AG04450 (cell line): Measurements from ENCODE around the gene SOWAHB. TPM values are rescaled to one million over a fixed set of nuclear protein-coding genes. Genes with fewer than 3 reads are reported as not detected.

Source experiments
- CTCF ChIA-PET: fragments of 300-600, 350-600 bp; formaldehyde crosslinking; extraction: SDS; loops from one replicate; lab custom pipeline; 2022; ENCODE audit warnings: antibody characterized with exemption, inconsistent platforms; lab: Charles Lee
- POLR2A ChIA-PET: fragments of 350-600 bp; formaldehyde crosslinking; extraction: SDS; loops from one replicate; lab custom pipeline; 2021; ENCODE audit warnings: antibody characterized with exemption, inconsistent platforms; lab: Yijun Ruan, JAX
- DNase-seq: peaks from one replicate; pipeline ENCODE4 v3.0.0-alpha.2; 2011; ENCODE audit warnings: low read depth, low spot score
- H3K27ac ChIP-seq: one replicate; pipeline ENCODE4 v1.5.1; 2012; ENCODE audit warnings: low read depth, low read length, control low read depth
- H3K27me3 ChIP-seq: one replicate; pipeline ENCODE4 v1.6.0; 2012; ENCODE audit warnings: low read length; ENCODE audit not compliant: control insufficient read depth, insufficient read depth
- H3K4me3 ChIP-seq: 2 replicates; pipeline ENCODE4 v1.5.1; 2011; ENCODE audit warnings: mild to moderate bottlenecking, low read depth, low read length, control low read depth
- H3K9me3 ChIP-seq: 2 replicates; pipeline ENCODE4 v1.5.1; 2012; ENCODE audit warnings: low read length; ENCODE audit not compliant: control insufficient read depth, insufficient read depth
- polyA minus RNA-seq: library from RNA; depleted of rRNA, polyadenylated mRNA; stranded (reverse); fragments of >200 nt; gene quantifications from 2 replicates; pipeline ENCODE4 v1.2.3, GENCODE V29; 2011; rRNA and poly(A)+ RNA removed
- polyA plus RNA-seq: library from polyadenylated mRNA; depleted of rRNA; stranded (reverse); fragments of >200 nt; gene quantifications from 2 replicates; pipeline ENCODE4 v1.2.3, GENCODE V29; 2011; rRNA removed
- TF ChIP-seq, protein P1 (sequence below): IDR thresholded peaks from 2 replicates; pipeline ENCODE4 v1.5.1; 2011; ENCODE audit warnings: low read depth, low read length, control low read depth, inconsistent platforms

SOWAHB gene, protein sequence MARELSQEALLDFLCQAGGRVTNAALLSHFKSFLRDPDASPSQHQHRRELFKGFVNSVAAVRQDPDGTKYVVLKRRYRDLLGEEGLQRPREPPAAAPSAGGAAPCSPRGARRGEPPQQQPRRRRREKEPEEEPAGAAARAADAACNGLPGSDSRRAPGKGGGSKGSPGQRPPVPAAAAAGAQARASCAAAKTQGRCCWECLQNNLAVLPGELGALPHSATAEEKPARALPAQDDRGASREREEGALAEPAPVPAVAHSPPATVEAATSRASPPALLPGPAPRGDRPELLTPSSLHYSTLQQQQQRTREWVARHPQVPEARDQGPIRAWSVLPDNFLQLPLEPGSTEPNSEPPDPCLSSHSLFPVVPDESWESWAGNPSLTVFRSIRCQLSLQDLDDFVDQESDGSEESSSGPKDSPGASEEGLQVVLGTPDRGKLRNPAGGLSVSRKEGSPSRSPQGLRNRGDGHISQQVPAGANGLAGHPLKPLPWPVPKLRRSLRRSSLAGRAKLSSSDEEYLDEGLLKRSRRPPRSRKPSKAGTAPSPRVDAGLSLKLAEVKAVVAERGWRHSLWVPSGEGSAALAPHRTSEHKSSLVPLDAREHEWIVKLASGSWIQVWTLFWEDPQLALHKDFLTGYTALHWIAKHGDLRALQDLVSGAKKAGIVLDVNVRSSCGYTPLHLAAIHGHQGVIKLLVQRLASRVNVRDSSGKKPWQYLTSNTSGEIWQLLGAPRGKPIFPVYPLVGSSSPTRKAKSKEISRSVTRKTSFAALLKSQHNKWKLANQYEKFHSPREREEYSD
- polyA plus RNA-seq (not detected in 2 replicates), polyA minus RNA-seq (0.05 TPM in 1 of 2 replicates, not detected in the other)

DNA sequence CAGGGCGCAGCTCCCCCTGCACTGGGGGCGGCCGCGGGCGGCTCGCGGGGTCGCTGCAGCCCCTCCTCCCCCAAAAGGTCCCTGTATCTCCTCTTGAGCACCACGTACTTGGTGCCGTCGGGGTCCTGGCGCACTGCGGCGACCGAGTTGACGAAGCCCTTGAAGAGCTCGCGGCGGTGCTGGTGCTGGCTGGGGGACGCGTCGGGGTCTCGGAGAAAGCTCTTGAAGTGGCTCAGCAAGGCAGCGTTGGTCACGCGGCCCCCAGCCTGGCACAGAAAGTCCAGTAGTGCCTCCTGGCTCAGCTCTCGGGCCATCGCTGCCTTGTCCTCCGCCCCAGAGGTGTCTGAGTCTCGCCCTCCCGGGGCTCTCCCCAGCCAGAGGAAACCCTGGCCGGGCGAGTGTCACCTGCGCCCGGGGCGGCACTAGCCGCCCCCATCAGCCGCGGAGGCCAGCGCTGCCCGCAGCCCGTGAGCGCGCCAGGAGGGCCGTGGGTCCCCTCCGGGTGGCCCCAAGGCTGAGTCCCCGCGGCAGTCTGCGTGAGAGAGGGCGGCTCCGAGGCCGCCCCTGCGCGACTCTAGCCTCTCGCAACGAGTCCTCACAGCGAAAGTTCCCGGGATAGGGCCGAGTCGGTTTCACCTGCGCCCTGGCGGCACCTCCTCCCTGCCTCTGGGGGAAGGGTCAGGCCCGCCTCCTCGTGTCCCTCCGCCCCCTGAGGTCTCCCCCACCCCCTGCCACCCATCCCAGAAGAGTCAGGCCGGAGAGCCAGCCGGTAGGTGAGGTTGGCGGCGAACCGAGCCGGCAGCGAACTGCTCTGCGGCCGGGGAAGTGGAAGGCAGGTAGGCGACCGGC is at the start of gene SOWAHB:
Gene SOWAHB, minus strand, starts transcription at position 609 of the 849 bp plus-strand sequence. Its CDS starts 295 bp downstream, at position 314.
- TF ChIP-seq, protein P1, sequence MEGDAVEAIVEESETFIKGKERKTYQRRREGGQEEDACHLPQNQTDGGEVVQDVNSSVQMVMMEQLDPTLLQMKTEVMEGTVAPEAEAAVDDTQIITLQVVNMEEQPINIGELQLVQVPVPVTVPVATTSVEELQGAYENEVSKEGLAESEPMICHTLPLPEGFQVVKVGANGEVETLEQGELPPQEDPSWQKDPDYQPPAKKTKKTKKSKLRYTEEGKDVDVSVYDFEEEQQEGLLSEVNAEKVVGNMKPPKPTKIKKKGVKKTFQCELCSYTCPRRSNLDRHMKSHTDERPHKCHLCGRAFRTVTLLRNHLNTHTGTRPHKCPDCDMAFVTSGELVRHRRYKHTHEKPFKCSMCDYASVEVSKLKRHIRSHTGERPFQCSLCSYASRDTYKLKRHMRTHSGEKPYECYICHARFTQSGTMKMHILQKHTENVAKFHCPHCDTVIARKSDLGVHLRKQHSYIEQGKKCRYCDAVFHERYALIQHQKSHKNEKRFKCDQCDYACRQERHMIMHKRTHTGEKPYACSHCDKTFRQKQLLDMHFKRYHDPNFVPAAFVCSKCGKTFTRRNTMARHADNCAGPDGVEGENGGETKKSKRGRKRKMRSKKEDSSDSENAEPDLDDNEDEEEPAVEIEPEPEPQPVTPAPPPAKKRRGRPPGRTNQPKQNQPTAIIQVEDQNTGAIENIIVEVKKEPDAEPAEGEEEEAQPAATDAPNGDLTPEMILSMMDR = no peak
- no peak for DNase-seq
- POLR2A ChIA-PET = no interaction called here

GRCh38 chr4:76947369-76947768 is 49.4 kb upstream of the SOWAHB start:
- TF ChIP-seq, protein P1 = 0 out of 2 replicates have a peak, but pooled peaks have one; percentile 13
- peaks cover 17% of the 10 kb centered on the region; the same call in 1 of the 2 replicates for H3K9me3 ChIP-seq
- H3K27ac ChIP-seq = no peak overlapping the region
- no peak for DNase-seq
- no peaks in the 10 kb centered on the region for H3K27me3 ChIP-seq
- ChIA-PET POLR2A (interaction anchor here (0.6 to 4.1 kb wide), 4 partner anchors 39 to 196 kb away, joined by 3 to 25 read pairs (median 8); no protein-coding TSS in a partner anchor), CTCF (interaction anchor here (0.7 to 2.0 kb wide), 4 partner anchors 98 to 187 kb away, joined by 3 to 4 read pairs (median 4); no protein-coding TSS in a partner anchor)
- peak overlapping the region; percentile 90 for H3K4me3 ChIP-seq

More for the DNA sequence above, at the start of gene SOWAHB:
- Histone ChIP-seq H3K27ac (no peak within 1 kb of the TSS), H3K9me3 (no peaks in the 10 kb centered on the region; the same call in 1 of the 2 replicates), H3K27me3 (peaks cover 40% of the 10 kb centered on the region), H3K4me3 (peak within 1 kb of the TSS; percentile 48)
- CTCF ChIA-PET = interaction anchor here (0.7 kb wide), 1 partner anchor 140 kb away, joined by 3 read pairs; no protein-coding TSS in a partner anchor

DNA sequence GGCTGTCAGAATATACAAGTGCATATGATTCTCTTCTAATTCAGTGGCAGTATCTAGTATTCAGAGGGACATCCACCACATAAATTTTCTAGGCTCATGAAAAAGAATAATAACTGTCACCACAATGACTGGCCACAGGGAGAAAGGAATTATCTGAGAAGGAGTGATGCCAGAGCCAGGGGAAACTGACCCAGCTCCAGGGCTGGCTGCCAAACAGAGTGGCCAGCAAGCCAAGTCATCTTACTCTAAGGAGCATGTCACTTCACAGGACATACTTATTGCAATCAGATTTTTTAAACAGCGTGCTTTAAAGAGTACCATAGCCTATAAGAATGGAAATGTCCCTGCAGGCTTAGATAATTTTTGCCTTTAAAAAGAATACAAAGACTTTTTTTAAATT is 45.8 kb upstream of the SOWAHB start:
- no peak overlapping the region for H3K27ac ChIP-seq
- peaks cover 9% of the 10 kb centered on the region; the same call in 1 of the 2 replicates for H3K9me3 ChIP-seq
- H3K4me3 ChIP-seq = no peak overlapping the region
- ChIA-PET CTCF (no interaction called here), POLR2A (no interaction called here)
- H3K27me3 ChIP-seq = no peaks in the 10 kb centered on the region
- no peak for DNase-seq
- TF ChIP-seq, protein P1 = no peak

DNA sequence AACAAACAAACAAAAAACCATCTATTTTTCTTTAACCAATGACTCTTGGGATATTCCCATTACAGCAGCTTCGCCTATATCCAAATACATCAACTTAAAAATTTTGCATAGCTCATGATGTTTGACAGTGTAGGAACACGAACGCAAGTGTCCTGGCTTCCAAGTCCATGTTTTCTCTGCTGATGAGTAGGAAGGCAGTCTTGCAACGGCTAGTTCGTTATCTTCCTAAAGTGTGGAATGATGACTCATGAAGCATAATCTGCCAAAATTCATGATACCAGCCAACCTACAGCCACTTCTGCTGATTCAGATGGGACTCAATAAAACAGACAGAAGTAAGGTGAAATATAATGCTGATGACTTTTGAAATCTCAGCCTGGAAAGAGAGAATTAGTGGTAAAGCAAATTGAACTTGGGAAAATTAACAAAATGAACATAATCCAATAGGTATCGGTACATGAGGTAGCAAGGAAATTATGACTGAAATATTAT is 45.2 kb upstream of the SOWAHB start:
- CTCF ChIA-PET = no interaction called here
- no peak overlapping the region for H3K27ac ChIP-seq
- POLR2A ChIA-PET = interaction anchor here (0.6 kb wide), 1 partner anchor 54 kb away, joined by 3 read pairs; no protein-coding TSS in a partner anchor
- H3K9me3 ChIP-seq = peaks cover 3% of the 10 kb centered on the region; the same call in 1 of the 2 replicates
- no peaks in the 10 kb centered on the region for H3K27me3 ChIP-seq
- no peak for DNase-seq
- TF ChIP-seq, protein P1 = no peak
- H3K4me3 ChIP-seq = no peak overlapping the region
